Activated T-helper 1 cell treated with anti-CD3 and anti-CD28 coated beads, Interleukin-12 subunit alpha, Interleukin-12 subunit beta, Interleukin-2, Interleukin-4 antibody, amounts not matched to agents 30 ng/mL and 10 ng/mL and 1 ng/mL, durations not matched to agents 14 hours and 24 hours and 36 hours (primary cell): ENCODE data around the gene TGFBR3L. TPM values are rescaled to one million over a fixed set of nuclear protein-coding genes. Genes with fewer than 3 reads are reported as not detected.

Experiments
- DNase-seq: peaks from one replicate; pipeline ENCODE4 v3.0.0; 2021; ENCODE audit warnings: low spot score
- H3K27ac Mint-ChIP-seq: one replicate; pipeline ENCODE4 v1.8.0; 2021; ENCODE audit warnings: mild to moderate bottlenecking, mixed read lengths
- H3K27me3 Mint-ChIP-seq: one replicate; pipeline ENCODE4 v1.8.0; 2022; ENCODE audit warnings: mild to moderate bottlenecking, moderate library complexity, mixed read lengths; ENCODE audit not compliant: insufficient read depth
- H3K36me3 Mint-ChIP-seq: one replicate; pipeline ENCODE4 v1.8.0; 2021; ENCODE audit warnings: low read depth, mixed read lengths
- H3K4me1 Mint-ChIP-seq: one replicate; pipeline ENCODE4 v1.8.0; 2021; ENCODE audit warnings: low read depth, mixed read lengths
- H3K4me3 Mint-ChIP-seq: one replicate; pipeline ENCODE4 v1.8.0; 2021; ENCODE audit warnings: mild to moderate bottlenecking, moderate library complexity, mixed read lengths
- H3K9me3 Mint-ChIP-seq: one replicate; pipeline ENCODE4 v1.8.0; 2021; ENCODE audit warnings: mixed read lengths
- intact Hi-C: fragments of 100-400 bp; cut with micrococcal nuclease; formaldehyde crosslinking; loops from one replicate; pipeline ENCODE4 v1.15.1; 2024
- total RNA-seq: library from RNA; stranded (reverse); gene quantifications from 2 replicates; pipeline ENCODE4 v1.2.3, GENCODE V29; 2022

Gene TGFBR3L
- 6.9 and 7.5 TPM in 2 replicates for total RNA-seq

DNA sequence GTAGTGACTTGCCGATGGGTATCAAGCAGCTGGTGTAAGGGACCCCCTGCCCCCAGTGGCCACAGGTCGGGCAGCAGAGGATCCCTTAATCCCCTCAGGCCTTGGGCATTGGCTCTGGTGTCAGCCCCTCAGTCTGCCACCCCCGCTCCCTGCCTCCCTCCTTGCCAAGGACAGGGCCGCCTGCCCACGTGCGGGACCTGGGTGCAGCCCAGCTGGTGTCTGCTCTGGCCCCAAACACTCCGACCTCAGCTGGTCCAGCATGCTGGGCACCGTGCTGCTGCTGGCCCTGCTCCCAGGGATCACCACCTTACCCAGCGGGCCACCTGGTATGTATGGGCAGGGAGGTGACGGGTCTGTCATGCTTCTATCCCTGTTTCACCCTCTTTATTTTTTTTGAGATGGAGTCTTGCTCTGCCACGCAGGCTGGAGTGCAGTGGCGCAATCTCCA, at the start of gene TGFBR3L:
TGFBR3L (plus strand) TSS at position 233 of the 448 bp plus-strand sequence.
- no peaks in the 10 kb centered on the region for H3K9me3 Mint-ChIP-seq
- peak within 1 kb of the TSS; percentile 72 for H3K4me3 Mint-ChIP-seq
- intact Hi-C loops, result no loop called here

DNA sequence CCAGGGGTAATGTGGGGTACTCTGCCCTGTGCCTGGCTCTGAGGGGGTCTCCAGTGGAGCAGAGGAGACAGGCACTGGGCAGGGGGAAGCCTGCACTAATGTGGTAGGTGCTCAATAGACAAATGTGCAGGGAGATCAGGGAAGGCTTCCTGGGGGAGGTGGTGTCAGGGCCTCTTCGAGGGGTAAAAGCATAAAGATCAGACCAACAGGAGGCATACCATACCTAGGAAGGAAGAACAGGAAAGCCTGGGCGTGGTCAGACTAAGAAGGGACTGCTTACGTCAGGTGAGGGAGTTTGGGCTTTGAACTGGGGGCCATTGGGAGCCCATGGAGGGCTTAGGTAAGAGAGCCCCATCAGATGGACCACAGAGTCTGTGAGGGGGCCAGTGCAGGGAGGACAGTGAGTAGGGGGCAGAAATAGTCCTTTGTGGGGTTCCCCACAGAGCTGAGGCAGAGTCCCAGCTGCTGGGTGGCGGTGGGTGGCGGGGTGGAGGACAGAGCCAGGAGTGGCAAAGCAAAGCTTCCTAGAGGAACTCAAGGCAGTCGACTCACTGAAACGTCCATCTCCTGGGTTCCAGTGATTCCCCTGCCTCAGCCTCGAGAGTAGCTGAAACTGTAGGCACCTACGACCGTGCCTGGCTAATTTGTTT, 49.2 kb upstream of the TGFBR3L start:
- peaks cover 32% of the 10 kb centered on the region for H3K27me3 Mint-ChIP-seq
- H3K27ac Mint-ChIP-seq, result no peak overlapping the region
- intact Hi-C loops, result no loop called here
- no peak for DNase-seq
- no peaks in the 10 kb centered on the region for H3K9me3 Mint-ChIP-seq
- no peaks in the 10 kb centered on the region for H3K36me3 Mint-ChIP-seq
- no peak overlapping the region for H3K4me3 Mint-ChIP-seq
- peaks cover 7% of the 10 kb centered on the region for H3K4me1 Mint-ChIP-seq

More for the DNA sequence above, at the start of gene TGFBR3L:
- Mint-ChIP-seq H3K27ac (peak within 1 kb of the TSS; percentile 58), H3K36me3 (peaks cover 17% of the 10 kb centered on the region), H3K4me1 (peaks cover 4% of the 10 kb centered on the region), H3K27me3 (peaks cover 11% of the 10 kb centered on the region)
- DNase-seq, result no peak

DNA sequence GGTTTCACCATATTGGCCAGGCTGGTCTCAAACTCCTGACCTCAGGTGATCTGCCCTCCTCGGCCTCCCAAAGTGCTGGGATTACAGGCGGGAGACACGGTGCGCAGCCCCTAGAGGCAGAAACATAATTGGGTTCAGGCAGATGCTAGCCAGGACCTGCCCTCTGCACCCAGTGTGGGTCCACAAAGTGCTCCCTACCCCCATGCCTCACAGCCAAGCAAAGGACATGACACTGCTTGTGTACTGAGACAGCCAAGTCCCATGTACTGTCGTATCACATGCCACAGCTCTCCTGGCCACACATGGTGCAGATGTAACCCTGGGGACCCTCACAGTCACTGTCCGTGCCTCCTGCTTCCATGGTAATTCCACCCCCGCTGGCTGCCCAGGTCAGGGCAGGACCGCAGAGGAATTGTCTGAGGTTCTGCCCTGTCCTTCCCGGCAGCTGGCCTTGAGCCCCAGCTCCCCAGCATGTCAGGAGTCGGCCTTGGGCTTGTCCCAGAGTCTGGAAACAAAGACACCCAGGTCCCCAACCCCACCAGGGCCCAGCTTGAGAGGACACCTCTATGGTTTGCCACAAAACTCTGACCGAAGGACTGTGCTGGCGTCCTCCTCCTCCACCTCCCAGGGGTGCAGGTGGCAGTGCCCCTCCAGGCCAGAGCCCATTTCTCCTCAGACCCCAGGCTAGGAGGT, 48.1 kb upstream of the TGFBR3L start:
- H3K36me3 Mint-ChIP-seq, result no peaks in the 10 kb centered on the region
- intact Hi-C loops, result no loop called here
- H3K9me3 Mint-ChIP-seq, result no peaks in the 10 kb centered on the region
- H3K4me3 Mint-ChIP-seq, result no peak overlapping the region
- no peak for DNase-seq
- no peak overlapping the region for H3K27ac Mint-ChIP-seq
- H3K4me1 Mint-ChIP-seq, result peaks cover 16% of the 10 kb centered on the region
- H3K27me3 Mint-ChIP-seq, result peaks cover 33% of the 10 kb centered on the region

DNA sequence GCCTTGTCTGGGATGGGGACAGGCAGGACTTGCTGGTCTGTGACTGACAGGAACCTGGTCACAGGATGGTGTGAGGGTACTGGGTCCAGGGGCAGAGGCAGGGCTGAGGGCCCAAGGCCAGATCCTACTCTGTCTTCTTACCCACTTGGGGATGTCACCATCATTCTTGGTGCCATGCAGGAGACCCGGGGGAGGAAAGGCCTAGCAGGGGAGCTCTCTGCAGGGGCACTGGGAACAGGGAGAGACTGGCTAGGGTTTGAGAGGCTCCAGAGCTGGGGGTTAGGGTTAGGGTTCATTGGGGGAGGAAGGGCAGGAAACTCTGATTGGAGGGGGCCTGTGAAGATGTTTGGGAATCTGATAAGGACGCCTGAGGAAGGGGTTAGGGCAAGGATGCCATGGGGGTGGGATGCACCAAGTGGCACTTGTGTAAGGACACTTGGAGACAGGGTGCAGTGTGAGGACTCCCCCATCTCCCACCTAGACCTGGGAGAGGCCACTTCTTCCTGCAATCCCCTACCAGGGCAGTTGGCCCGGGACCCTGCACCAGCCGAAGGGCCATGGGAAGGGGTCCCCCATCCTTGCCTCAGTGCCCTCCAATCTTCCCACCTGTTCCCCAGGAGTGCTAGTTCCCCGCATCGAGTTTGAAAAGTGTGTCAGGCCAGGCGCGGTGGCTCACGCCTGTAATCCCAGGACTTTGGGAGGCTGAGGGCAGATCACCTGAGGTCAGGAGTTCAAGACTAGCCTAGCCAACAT, 47.4 kb upstream of the TGFBR3L start:
- Mint-ChIP-seq H3K27me3 (peaks cover 39% of the 10 kb centered on the region), H3K9me3 (no peaks in the 10 kb centered on the region), H3K4me1 (peaks cover 21% of the 10 kb centered on the region), H3K36me3 (no peaks in the 10 kb centered on the region), H3K27ac (no peak overlapping the region), H3K4me3 (no peak overlapping the region)
- intact Hi-C loops, result no loop called here
- no peak for DNase-seq

DNA sequence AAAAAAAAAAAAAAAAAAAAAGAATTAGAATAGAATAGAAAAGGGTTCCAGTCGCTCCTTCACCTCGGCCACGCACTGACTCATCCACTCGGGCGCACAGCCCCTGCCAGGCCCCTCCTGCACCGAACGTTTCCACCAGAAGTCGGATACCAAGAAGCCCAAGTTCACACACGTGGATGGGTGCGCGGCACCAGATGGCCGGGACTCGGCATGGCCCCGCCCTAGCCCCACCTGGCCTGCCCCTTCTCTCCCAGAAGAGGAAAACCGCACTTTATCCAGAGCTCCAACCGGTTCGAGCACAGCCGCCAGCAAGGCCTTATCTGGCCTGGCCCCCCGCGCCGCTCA, 46.3 kb upstream of the TGFBR3L start:
- H3K4me1 Mint-ChIP-seq, result peaks cover 21% of the 10 kb centered on the region
- intact Hi-C loops, result no loop called here
- H3K36me3 Mint-ChIP-seq, result no peaks in the 10 kb centered on the region
- no peak for DNase-seq
- no peak overlapping the region for H3K4me3 Mint-ChIP-seq
- no peaks in the 10 kb centered on the region for H3K9me3 Mint-ChIP-seq
- H3K27ac Mint-ChIP-seq, result no peak overlapping the region
- H3K27me3 Mint-ChIP-seq, result peaks cover 44% of the 10 kb centered on the region

DNA sequence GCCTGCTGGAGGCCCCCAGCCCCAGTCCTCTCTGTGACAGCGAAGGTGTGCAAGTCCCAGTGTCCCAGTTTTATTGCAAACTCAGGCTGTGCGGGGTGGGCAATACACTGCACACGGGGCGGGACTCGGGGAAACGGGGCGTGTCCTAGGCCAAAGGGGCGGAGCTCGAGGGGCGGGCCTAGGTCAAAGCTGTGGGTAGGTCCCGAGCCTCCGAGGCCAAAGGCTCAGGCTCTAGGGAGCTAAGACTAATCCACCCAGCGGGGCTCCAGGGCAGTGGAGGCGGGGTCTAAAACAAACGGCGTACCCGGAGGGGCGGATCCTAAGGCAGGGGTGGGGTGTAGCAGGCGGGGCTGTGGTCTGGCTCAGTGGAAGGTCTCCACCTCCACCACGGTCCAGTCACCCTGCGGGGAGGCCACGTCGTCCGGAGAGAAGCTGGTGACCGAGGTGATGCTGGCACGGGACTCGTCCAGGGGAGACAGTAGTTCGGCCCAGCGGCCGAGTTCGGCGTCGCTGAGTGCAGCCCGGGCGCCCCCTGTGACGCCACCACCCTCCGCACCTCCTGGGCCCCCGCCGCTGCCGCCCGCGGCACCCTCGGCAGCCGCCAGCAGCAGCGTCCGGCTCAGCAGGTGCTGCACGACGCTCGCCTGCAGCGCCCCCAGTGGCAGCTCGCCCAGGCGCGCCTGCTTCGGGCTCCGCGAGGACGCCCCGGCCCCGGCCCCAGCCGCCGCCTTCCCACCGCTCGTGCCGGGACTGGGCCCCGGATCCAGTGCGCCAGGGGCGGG, 45.8 kb upstream of the TGFBR3L start:
- peak; percentile 75 for DNase-seq
- no peak overlapping the region for H3K27ac Mint-ChIP-seq
- H3K27me3 Mint-ChIP-seq, result peaks cover 44% of the 10 kb centered on the region
- no peaks in the 10 kb centered on the region for H3K36me3 Mint-ChIP-seq
- H3K4me3 Mint-ChIP-seq, result peak overlapping the region; percentile 61
- peaks cover 21% of the 10 kb centered on the region for H3K4me1 Mint-ChIP-seq
- intact Hi-C loops, result loop anchor here (1.0 kb wide), 3 partner anchors 40 to 181 kb away; partner anchors contain the start of gene SNAPC2
- no peaks in the 10 kb centered on the region for H3K9me3 Mint-ChIP-seq

DNA sequence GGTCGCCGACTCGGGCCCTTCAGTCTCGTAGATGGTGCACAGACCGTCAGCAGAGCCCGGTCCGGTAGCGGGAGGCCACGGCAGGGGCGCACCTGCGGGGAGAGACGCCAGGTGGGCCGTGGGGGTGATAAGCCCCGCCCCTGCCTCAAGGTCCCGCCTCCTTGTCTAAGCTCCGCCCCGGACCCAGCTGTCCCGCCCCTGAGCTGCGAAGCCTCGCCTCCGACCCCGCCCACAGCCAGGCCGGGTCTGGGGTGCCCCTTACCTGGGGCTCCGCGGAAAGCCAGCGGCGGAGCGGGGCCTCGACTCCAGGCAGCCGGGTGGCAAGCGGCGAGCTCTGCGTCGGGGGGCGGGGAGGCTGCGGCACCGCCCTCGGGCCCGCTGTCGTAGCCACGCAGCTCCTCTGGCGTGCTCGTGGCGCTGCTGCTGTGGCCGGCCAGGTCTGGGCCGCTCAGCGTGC, 45.1 kb upstream of the TGFBR3L start:
- H3K27me3 Mint-ChIP-seq, result peaks cover 39% of the 10 kb centered on the region
- peak overlapping the region; percentile 47 for H3K4me3 Mint-ChIP-seq
- peaks cover 21% of the 10 kb centered on the region for H3K4me1 Mint-ChIP-seq
- no peaks in the 10 kb centered on the region for H3K36me3 Mint-ChIP-seq
- intact Hi-C loops, result loop anchor here (1.0 kb wide), 3 partner anchors 40 to 181 kb away; partner anchors contain the start of gene SNAPC2
- H3K9me3 Mint-ChIP-seq, result no peaks in the 10 kb centered on the region
- H3K27ac Mint-ChIP-seq, result no peak overlapping the region
- DNase-seq, result peak; percentile 75

DNA sequence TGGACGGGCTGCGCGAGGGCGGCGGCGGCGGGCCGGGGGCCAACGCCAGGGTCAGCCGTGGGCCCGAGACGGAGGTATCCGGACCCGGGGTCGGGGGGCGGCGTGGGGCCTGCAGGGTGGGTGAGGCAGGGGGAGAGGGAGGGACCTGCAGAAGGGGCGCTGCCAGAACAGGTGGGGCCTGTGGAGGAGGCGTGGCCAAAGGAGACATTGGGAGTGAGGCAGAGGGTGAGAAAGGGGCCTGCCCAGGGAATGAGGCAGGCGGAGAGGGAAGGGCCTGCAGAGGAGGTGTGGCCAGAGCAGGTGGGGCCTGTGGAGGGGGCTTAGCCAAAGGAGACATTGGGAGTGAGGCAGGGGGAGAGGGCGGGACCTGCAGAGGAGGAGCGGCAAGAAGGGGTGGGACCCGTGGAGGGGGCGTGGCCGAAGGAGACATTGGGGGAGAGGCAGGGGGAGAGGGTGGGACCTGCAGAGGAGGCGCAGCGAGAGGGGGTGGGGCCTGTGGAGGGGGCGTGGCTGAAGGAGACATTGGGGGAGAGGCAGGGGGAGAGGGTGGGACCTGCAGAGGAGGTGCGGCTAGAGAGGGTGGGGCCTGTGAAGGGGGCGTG, 44.6 kb upstream of the TGFBR3L start:
- intact Hi-C loops, result loop anchor here (1.0 to 2.0 kb wide), 7 partner anchors 8 to 673 kb away; partner anchors contain the start of genes MAP2K7, SNAPC2 and TIMM44
- H3K27ac Mint-ChIP-seq, result no peak overlapping the region

DNA sequence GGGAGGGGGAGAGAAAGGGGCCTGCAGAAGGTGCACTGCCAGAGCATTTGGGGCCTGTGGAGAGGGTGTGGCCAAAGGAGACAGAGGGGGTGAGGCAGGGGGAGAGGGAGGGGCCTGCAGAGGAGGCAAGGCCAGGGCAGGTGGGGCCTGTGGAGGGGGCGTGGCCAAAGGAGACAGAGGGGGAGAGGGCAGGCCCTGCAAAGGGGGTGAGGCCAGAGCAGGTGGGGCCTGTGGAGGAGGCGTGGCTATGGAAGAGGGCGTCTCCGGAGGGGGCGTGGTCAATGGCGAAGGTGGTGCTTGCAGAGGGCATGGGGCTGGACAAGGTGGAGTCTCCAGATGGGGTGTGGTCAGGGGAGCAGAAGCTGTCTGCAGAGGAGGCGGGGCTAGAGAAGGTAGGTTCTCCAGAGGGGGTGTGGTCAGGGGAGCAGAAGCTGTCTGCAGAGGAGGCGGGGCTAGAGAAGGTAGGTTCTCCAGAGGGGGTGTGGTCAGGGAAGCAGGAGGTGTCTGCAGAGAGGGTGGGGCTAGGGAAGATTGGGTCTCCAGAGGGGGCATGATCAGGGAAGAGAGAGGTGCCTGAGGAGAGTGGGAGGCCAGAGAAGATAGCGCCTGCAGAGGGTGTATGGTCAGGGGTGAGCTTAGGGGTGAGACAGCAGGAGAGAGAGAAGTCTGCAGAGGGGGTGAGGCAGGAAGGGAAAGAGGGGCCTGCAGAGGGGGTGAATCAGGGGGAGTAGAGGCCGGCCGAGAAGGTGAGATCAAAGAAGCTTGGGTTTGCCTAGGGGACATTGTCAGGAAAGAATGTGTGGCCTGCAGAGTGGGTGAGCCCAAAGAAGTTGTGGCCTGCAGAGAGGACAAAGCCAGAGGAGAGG, 43.8 kb upstream of the TGFBR3L start:
- Mint-ChIP-seq H3K4me1 (peaks cover 14% of the 10 kb centered on the region), H3K36me3 (no peaks in the 10 kb centered on the region), H3K4me3 (peak overlapping the region; percentile 64), H3K9me3 (no peaks in the 10 kb centered on the region), H3K27ac (peak overlapping the region; percentile 53), H3K27me3 (peaks cover 40% of the 10 kb centered on the region)
- DNase-seq, result peak; percentile 42
- intact Hi-C loops, result loop anchor here (1.0 to 2.0 kb wide), 4 partner anchors 9 to 674 kb away; partner anchors contain the start of genes MAP2K7 and TIMM44

More for the DNA sequence above, 44.6 kb upstream of the TGFBR3L start:
- Mint-ChIP-seq H3K9me3 (no peaks in the 10 kb centered on the region), H3K4me3 (peak overlapping the region; percentile 64), H3K4me1 (peaks cover 20% of the 10 kb centered on the region), H3K27me3 (peaks cover 35% of the 10 kb centered on the region), H3K36me3 (no peaks in the 10 kb centered on the region)
- peak; percentile 17 for DNase-seq

DNA sequence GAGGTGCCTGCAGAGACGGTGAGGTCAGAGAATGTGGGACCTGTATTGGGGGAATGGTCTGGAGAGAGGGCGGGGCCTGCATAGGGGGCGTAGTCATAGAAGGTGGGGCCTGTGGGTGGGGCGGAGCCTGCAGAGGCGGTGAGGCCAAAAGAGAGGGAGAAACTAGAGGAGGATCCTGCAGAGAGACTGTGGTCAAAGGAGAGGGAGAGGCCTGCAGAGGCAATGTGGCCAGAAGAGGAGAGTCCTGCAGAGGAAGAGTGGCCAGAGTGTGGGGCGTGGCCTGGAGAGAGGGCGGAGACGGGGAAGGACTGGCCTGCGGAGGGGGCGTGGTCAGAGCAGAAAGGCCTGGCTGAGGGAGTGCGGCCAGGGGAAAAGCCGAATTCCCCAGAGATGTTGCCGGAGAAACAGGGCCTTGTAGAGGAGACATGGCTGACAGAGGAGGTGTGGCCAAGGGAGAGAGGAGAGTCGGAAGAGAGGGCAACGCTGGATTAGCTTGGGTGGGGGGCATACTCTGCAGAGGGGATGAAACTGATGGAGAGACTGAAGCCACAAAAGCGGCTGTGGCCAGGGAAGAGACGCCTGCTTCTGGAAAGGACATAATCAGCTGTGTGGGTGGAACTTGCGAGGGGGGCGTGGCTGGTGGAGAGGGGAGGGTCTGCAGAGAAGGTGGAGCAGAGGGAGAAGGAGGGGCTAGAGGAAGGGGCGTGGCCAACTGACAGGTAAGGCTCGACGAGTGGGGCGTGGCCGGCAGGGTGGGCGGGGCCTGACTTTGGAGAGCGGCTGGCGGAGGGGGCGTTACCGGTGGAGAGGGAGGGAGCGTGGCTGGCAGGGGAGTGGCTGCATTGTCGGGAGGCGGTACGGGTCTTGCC, 43.0 kb upstream of the TGFBR3L start:
- Mint-ChIP-seq H3K27ac (peak overlapping the region; percentile 53), H3K4me3 (peak overlapping the region; percentile 64)
- intact Hi-C loops, result loop anchor here (2.0 kb wide), 2 partner anchors 71 to 675 kb away; partner anchors contain the start of gene TIMM44

More for the DNA sequence above, 43.0 kb upstream of the TGFBR3L start:
- Mint-ChIP-seq H3K27me3 (peaks cover 45% of the 10 kb centered on the region), H3K36me3 (no peaks in the 10 kb centered on the region), H3K4me1 (peaks cover 14% of the 10 kb centered on the region), H3K9me3 (no peaks in the 10 kb centered on the region)
- DNase-seq, result peak; percentile 73
